OCI-LY7 (cell line): Measurements from ENCODE around the gene CEP72.

Experiments used
- CTCF ChIP-seq: fragments of 200-600 bp; sonication (generic); conservative IDR thresholded peaks from 2 replicates; pipeline ENCODE4 v1.5.1; 2014; ENCODE audit warnings: mild to moderate bottlenecking, antibody characterized with exemption, low read length, moderate library complexity, mixed read lengths
- EZH2phosphoT487 ChIP-seq: fragments of 200-600 bp; sonication (generic); IDR thresholded peaks from 2 replicates; pipeline ENCODE4 v1.6.1; 2018; ENCODE audit warnings: low read depth, borderline replicate concordance, mild to moderate bottlenecking, mixed run types, antibody characterized with exemption, low read length, moderate library complexity, mixed read lengths

GRCh38 chr5:665541-665955 lies 53.4 kb downstream of the CEP72 start:
- TF ChIP-seq CTCF (no peak), EZH2phosphoT487 (no peak)
